Kidney (tissue), 14 donors: ENCODE data around the gene ZNF451. TPM values are rescaled to one million over a fixed set of nuclear protein-coding genes. Genes with fewer than 3 reads are reported as not detected.

Source experiments
- DNase-seq, 5 donors: peaks; one replicate each; pipeline ENCODE4 v3.0.0-alpha.2; 2013 to 2020
- FAIRE-seq: peaks from 2 replicates; lab custom pipeline; 2012; peaks lifted over from hg19 to GRCh38; lab: Jason Lieb, UNC
- H3K27ac ChIP-seq, 2 donors: one replicate each; pipeline ENCODE4 v1.7.0; 2013; ENCODE audit warnings: low read depth in 2 of 2, low read length in 2 of 2, inconsistent platforms in 1 of 2
- H3K27me3 ChIP-seq: one replicate; pipeline ENCODE4 v1.7.1; 2013; ENCODE audit warnings: low read length, inconsistent platforms; ENCODE audit not compliant: control insufficient read depth, insufficient read depth
- H3K36me3 ChIP-seq, 3 donors: one replicate each; pipeline versions ENCODE4 v1.7.0 to v1.7.1; 2013; ENCODE audit warnings: low read length in 3 of 3, control low read depth in 1 of 3, inconsistent platforms in 1 of 3; ENCODE audit not compliant: insufficient read depth in 3 of 3, control insufficient read depth in 2 of 3
- H3K4me1 ChIP-seq, 3 donors: one replicate each; pipeline versions ENCODE4 v1.7.0 to v1.7.1; 2013; ENCODE audit warnings: low read length in 3 of 3, inconsistent platforms in 1 of 3, low read depth in 1 of 3; ENCODE audit not compliant: control insufficient read depth in 2 of 3, insufficient read depth in 2 of 3
- H3K4me3 ChIP-seq, 3 donors: one replicate each; pipeline versions ENCODE4 v1.7.0 to v1.8.1; 2013; ENCODE audit warnings: low read length in 3 of 3, control low read depth in 1 of 3, inconsistent platforms in 1 of 3
- H3K9ac ChIP-seq, 3 donors: one replicate each; pipeline versions ENCODE4 v1.7.0 to v1.7.1; 2013; ENCODE audit warnings: low read length in 3 of 3, control low read depth in 1 of 3, inconsistent platforms in 1 of 3
- H3K9me3 ChIP-seq, 3 donors: one replicate each; pipeline versions ENCODE4 v1.7.0 to v1.7.1; 2013; ENCODE audit warnings: low read length in 3 of 3, control low read depth in 1 of 3, inconsistent platforms in 1 of 3; ENCODE audit not compliant: control insufficient read depth in 2 of 3, insufficient read depth in 1 of 3
- CTCF ChIP-seq: IDR thresholded peaks from 3 replicates; pipeline ENCODE4 v1.5.1; 2012; ENCODE audit warnings: mild to moderate bottlenecking, moderate library complexity, borderline replicate concordance; ENCODE audit not compliant: insufficient read depth; ENCODE audit errors: extremely low read depth
- intact Hi-C: fragments of 100-400 bp; cut with DNase I; formaldehyde crosslinking; loops from one replicate; pipeline ENCODE4 v1.11.1; 2022
- polyA plus RNA-seq: library from polyadenylated mRNA; stranded (reverse); fragments of 350-450 nt; fragmentation: Illumina TruSeq; extraction: RNeasy Lipid Tissue Mini Kit (QIAGEN cat#74804); gene quantifications from one replicate; pipeline ENCODE4 v1.2.3, GENCODE V29; 2014; ENCODE audit warnings: low read depth, low replicate concordance; ENCODE audit not compliant: insufficient read depth
- total RNA-seq: library from RNA; stranded (reverse); fragmentation: NEBNext Ultra II Directional; extraction: Animal tissue kit (Norgen Biotek cat#: 25700); gene quantifications from one replicate; pipeline ENCODE4 v1.2.1, GENCODE V29; 2021
- donor health status: control.
- donor health status: control.
- donor health status: control.
- donor health status: control.
- donor health status: control.
- donor health status: DM: yes; HTN: yes; CAD: no.
- donor health status: Normal renal cell carcinoma (clear cell type).

The ZNF451 gene
- total and polyA plus RNA-seq, 2 donors from 2014 or later, result 7.8 to 55.0 TPM

- no peak overlapping the region for H3K4me3 ChIP-seq
- no peak overlapping the region for H3K9ac ChIP-seq
- peaks cover 0 to 3% (median 0%) of the 10 kb centered on the region in 3 donors for H3K36me3 ChIP-seq
- H3K27ac ChIP-seq, result no peak overlapping the region
- DNase-seq (peak in 1 of 5 donors; percentile 74), FAIRE-seq (no peak)
- H3K4me1 ChIP-seq, result no peaks in the 10 kb centered on the region
- H3K27me3 ChIP-seq, result no peaks in the 10 kb centered on the region
- intact Hi-C loops, result no loop called here
- no peak for TF ChIP-seq CTCF
- H3K9me3 ChIP-seq, result no peaks in the 10 kb centered on the region
These were observed 109.1 kb downstream of the ZNF451 start for GRCh38 chr6:57198926-57199636.

- H3K27ac ChIP-seq, result no peak overlapping the region
- no peak overlapping the region for H3K4me3 ChIP-seq
- FAIRE-seq, result no peak
- no peak for TF ChIP-seq CTCF
- no peaks in the 10 kb centered on the region for H3K27me3 ChIP-seq
- no peak for DNase-seq
- H3K9ac ChIP-seq, result no peak overlapping the region
- intact Hi-C loops, result no loop called here
- H3K36me3 ChIP-seq, result peaks cover 0 to 3% (median 0%) of the 10 kb centered on the region in 3 donors
- no peaks in the 10 kb centered on the region for H3K9me3 ChIP-seq
- H3K4me1 ChIP-seq, result no peaks in the 10 kb centered on the region
These were observed 111.7 kb downstream of the ZNF451 start for GRCh38 chr6:57201718-57202117.

- Histone ChIP-seq H3K27ac (no peak overlapping the region), H3K9me3 (no peaks in the 10 kb centered on the region), H3K36me3 (peaks cover 0 to 3% (median 0%) of the 10 kb centered on the region in 3 donors), H3K9ac (no peak overlapping the region), H3K27me3 (no peaks in the 10 kb centered on the region), H3K4me1 (no peaks in the 10 kb centered on the region), H3K4me3 (no peak overlapping the region)
- no peak for DNase-seq
- TF ChIP-seq CTCF, result no peak
- intact Hi-C loops, result no loop called here
- no peak for FAIRE-seq
These were observed 115.8 kb downstream of the ZNF451 start for GRCh38 chr6:57205550-57206328.
